HTR-8/SVneo (cell line): ENCODE measurements around the gene VILL.
"Not testable (repeated sequence)": the region's sequence is repeated elsewhere in the genome, so short reads cannot be mapped to it uniquely, and the experiment has no call there.

ENCODE experiments used
- DNase-seq: peaks from one replicate; pipeline ENCODE4 v3.0.0; 2011; ENCODE audit warnings: low spot score, mixed read lengths; ENCODE audit not compliant: insufficient read length
- FAIRE-seq: peaks from 2 replicates; lab custom pipeline; 2011; peaks lifted over from hg19 to GRCh38; lab: Jason Lieb, UNC

VILL gene

GRCh38 chr3:38029400-38030125 is 39.0 kb downstream of the VILL start, which contains the start of gene PLCD1:
TSS of gene PLCD1 (minus strand) at chr3:38029642. CDS start at chr3:38029539, 103 bp downstream.
- FAIRE-seq (no peak), DNase-seq (peak; percentile 22)

GRCh38 chr3:38030126-38031021 is 39.8 kb downstream of the VILL start:
- DNase-seq (no peak), FAIRE-seq (no peak)

GRCh38 chr3:38031022-38031994 is 40.7 kb downstream of the VILL start:
- FAIRE-seq, result no peak
- peak; percentile 67 for DNase-seq

GRCh38 chr3:38032328-38032865 is 41.8 kb downstream of the VILL start:
- no peak for FAIRE-seq
- no peak for DNase-seq

- DNase-seq, FAIRE-seq: not testable (repeated sequence)
Measured at GRCh38 chr3:38033586-38033985, 43.0 kb downstream of the VILL start.

- DNase-seq, FAIRE-seq: not testable (repeated sequence)
Measured at GRCh38 chr3:38034335-38034734, 43.7 kb downstream of the VILL start.

GRCh38 chr3:38036286-38036685 is 45.7 kb downstream of the VILL start:
- FAIRE-seq, result no peak
- DNase-seq, result no peak

GRCh38 chr3:38036906-38037305 is 46.3 kb downstream of the VILL start:
- FAIRE-seq, result no peak
- DNase-seq, result no peak

GRCh38 chr3:38038447-38038911 is 47.9 kb downstream of the VILL start:
- no peak for FAIRE-seq

GRCh38 chr3:38039101-38039898 is 48.7 kb downstream of the VILL start, which contains the start of gene DLEC1:
TSS of gene DLEC1 (plus strand) at chr3:38039208. CDS start at chr3:38039226, 18 bp downstream.
- DNase-seq (no peak), FAIRE-seq (no peak)

More at GRCh38 chr3:38038447-38038911, 47.9 kb downstream of the VILL start:
- DNase-seq, result no peak

- FAIRE-seq (no peak), DNase-seq (no peak)
Measured at GRCh38 chr3:38039899-38040261, 49.3 kb downstream of the VILL start.

GRCh38 chr3:38040401-38040800 is 49.8 kb downstream of the VILL start:
- DNase-seq (no peak), FAIRE-seq (no peak)

- FAIRE-seq, result no peak
Measured at GRCh38 chr3:38043486-38043885, 52.9 kb downstream of the VILL start.

GRCh38 chr3:38046027-38046426 is 55.4 kb downstream of the VILL start:
- FAIRE-seq, result no peak
- DNase-seq, result no peak

More at GRCh38 chr3:38043486-38043885, 52.9 kb downstream of the VILL start:
- DNase-seq, result no peak

- FAIRE-seq, result no peak
- DNase-seq, result no peak
Measured at GRCh38 chr3:38046821-38047220, 56.2 kb downstream of the VILL start.

GRCh38 chr3:38047896-38048295 is 57.3 kb downstream of the VILL start:
- FAIRE-seq, result no peak
- DNase-seq, result no peak

- FAIRE-seq (no peak), DNase-seq (no peak)
Measured at GRCh38 chr3:38049358-38050126, 59.0 kb downstream of the VILL start.

- FAIRE-seq (no peak), DNase-seq (no peak)
Measured at GRCh38 chr3:38051131-38051530, 60.5 kb downstream of the VILL start.
